HepG2 (cell line): ENCODE data around the gene XCL2. TPM values are rescaled to one million over a fixed set of nuclear protein-coding genes. Genes with fewer than 3 reads are reported as not detected.
"Not testable (repeated sequence)": the region's sequence is repeated elsewhere in the genome, so short reads cannot be mapped to it uniquely, and the experiment has no call there.

Experiments
- ATAC-seq: fragments of 200-7000 bp; cut with Tn5 transposase; 3 replicates; pipeline ENCODE4 v1.9.1; 2020; ENCODE audit warnings: mild to moderate bottlenecking, moderate library complexity
- BruUV-seq: library from RNA; stranded (reverse); fragments of 400-500 nt; replicated peaks from 2 replicates; lab custom pipeline; 2021; lab: Mats Ljungman, UMichigan
- CTCF ChIA-PET: fragments of 300-600 bp; formaldehyde crosslinking; extraction: SDS; loops from one replicate; lab custom pipeline; 2021; ENCODE audit warnings: low total read pairs, inconsistent platforms, low intra/inter-chr PET ratio; lab: Yijun Ruan, JAX
- POLR2A ChIA-PET: fragments of 350-600 bp; sonication (Branson Sonifier 250); formaldehyde crosslinking; loops from one replicate; lab custom pipeline; 2020; ENCODE audit warnings: antibody characterized with exemption, inconsistent platforms; lab: Yijun Ruan, JAX
- DNase-seq: peaks from one replicate; pipeline ENCODE4 v3.0.0-alpha.2; 2015; ENCODE audit warnings: low spot score
- FAIRE-seq: peaks from 3 replicates; lab custom pipeline; 2011; peaks lifted over from hg19 to GRCh38; lab: Jason Lieb, UNC
- H2AFZ ChIP-seq: one replicate; pipeline ENCODE4 v1.6.1; 2011; ENCODE audit warnings: low read length, inconsistent platforms
- H3K27ac ChIP-seq: fragments of 300-600 bp; 3 replicates; pipeline ENCODE4 v1.8.0; 2011; ENCODE audit warnings: mixed run types, mild to moderate bottlenecking, mixed read lengths, low read length, inconsistent platforms; ENCODE audit not compliant: insufficient read depth; ENCODE audit errors: extremely low read length
- H3K27me3 ChIP-seq, 2 experiments: fragments of 200-600 bp in 1 of 2; 2 replicates in 1 of 2; 3 replicates in 1 of 2; pipeline versions ENCODE4 v1.6.0 to v1.8.0; 2011; ENCODE audit warnings: low read length in 2 of 2, mild to moderate bottlenecking in 2 of 2, moderate library complexity in 2 of 2, inconsistent platforms in 1 of 2; ENCODE audit not compliant: insufficient read depth in 2 of 2, control insufficient read depth in 1 of 2
- H3K36me3 ChIP-seq, 2 experiments: fragments of 200-600 bp in 1 of 2; replicated peaks in 1 of 2; 2 replicates in 1 of 2; 3 replicates in 1 of 2; pipeline versions ENCODE4 v1.5.1 to v1.8.0; 2011; ENCODE audit warnings: low read length in 2 of 2, inconsistent platforms in 1 of 2; ENCODE audit not compliant: insufficient read depth in 2 of 2, control insufficient read depth in 1 of 2
- H3K4me1 ChIP-seq: 2 replicates; pipeline ENCODE4 v1.5.1; 2012; ENCODE audit warnings: low read length, inconsistent platforms; ENCODE audit not compliant: insufficient read depth
- H3K4me2 ChIP-seq: 2 replicates; pipeline ENCODE4 v1.6.0; 2011; ENCODE audit warnings: low read depth, low read length, inconsistent platforms
- H3K4me3 ChIP-seq, 3 experiments: fragments of 200-600 bp in 1 of 3; sonication (generic), shearing (Covaris generic) in 1 of 3; replicated peaks in 1 of 3; 2 replicates each; pipeline ENCODE4 v1.5.1; 2011 to 2016; ENCODE audit warnings: low read length in 3 of 3, inconsistent platforms in 2 of 3, low read depth in 2 of 3, mild to moderate bottlenecking in 2 of 3, control low read depth in 1 of 3, mixed read lengths in 1 of 3; ENCODE audit not compliant: insufficient read depth in 1 of 3
- H3K79me2 ChIP-seq: one replicate; pipeline ENCODE4 v1.6.1; 2011; ENCODE audit warnings: low read length, inconsistent platforms; ENCODE audit not compliant: insufficient read depth
- H3K9ac ChIP-seq: 2 replicates; pipeline ENCODE4 v1.6.0; 2011; ENCODE audit warnings: mild to moderate bottlenecking, low read depth, low read length, inconsistent platforms; ENCODE audit not compliant: insufficient read depth
- H3K9me3 ChIP-seq: 2 replicates; pipeline ENCODE4 v1.5.1; 2012; ENCODE audit warnings: mild to moderate bottlenecking, low read length
- H4K20me1 ChIP-seq: 2 replicates; pipeline ENCODE4 v1.6.0; 2011; ENCODE audit warnings: inconsistent platforms, mild to moderate bottlenecking, low read length, moderate library complexity; ENCODE audit not compliant: insufficient read depth
- WGBS: methylation state at CpG from one replicate; pipeline ENCODE4 v1.1.6; 2017; ENCODE audit warnings: low lambda C conversion rate; 5-methylcytosine and 5-hydroxymethylcytosine counted together
- in situ Hi-C: cut with HindIII; loops from 2 replicates; pipeline ENCODE4 v1.10.0; 2017; ENCODE audit warnings: low pct_unique_long_range_greater_than_20kb; ENCODE audit not compliant: extremely low pct_ligation_motif_present
- intact Hi-C: fragments of 100-400 bp; cut with micrococcal nuclease; formaldehyde crosslinking; loops from one replicate; pipeline ENCODE4 v1.10.0; 2022; ENCODE audit not compliant: unreplicated experiment
- polyA plus RNA-seq, 8 experiments: library from polyadenylated mRNA; depleted of rRNA in 3 of 8; stranded (reverse) in 7 of 8; unstranded in 1 of 8; fragments of >200 nt; fragmentation: Illumina TruSeq in 4 of 8; extraction: Trizol in 4 of 8; gene quantifications; 2 replicates each; pipeline versions ENCODE4 v1.2.1 to v1.2.3, GENCODE V29; 2011 to 2016; ENCODE audit warnings: low read depth in 4 of 8, missing spikeins in 1 of 8, mixed read lengths in 1 of 8; ENCODE audit not compliant: insufficient read depth in 1 of 8
- total RNA-seq, 5 experiments: library from RNA; depleted of rRNA; stranded (reverse); fragments of >200 nt; fragmentation: Illumina TruSeq; extraction: Trizol; gene quantifications; 2 replicates each; pipeline ENCODE4 v1.2.3, GENCODE V29; 2016; ENCODE audit warnings: low read depth in 1 of 5

The XCL2 gene
- total and polyA plus RNA-seq, 2 of the 13 experiments (the other 11 are each of a cell fraction or from before 2014, with no cell fraction given): 0.50 TPM; not detected in 1

- H3K4me1 ChIP-seq, H3K4me2 ChIP-seq, H3K9ac ChIP-seq, H3K4me3 ChIP-seq, BruUV-seq, ATAC-seq, H3K9me3 ChIP-seq, H3K36me3 ChIP-seq, FAIRE-seq, DNase-seq, H2AFZ ChIP-seq, H4K20me1 ChIP-seq, H3K27ac ChIP-seq, CTCF ChIA-PET, H3K27me3 ChIP-seq, H3K79me2 ChIP-seq, POLR2A ChIA-PET, intact Hi-C loops: not testable (repeated sequence)
- in situ Hi-C loops: loop anchor here (10.0 kb wide), 1 partner anchor 236 kb away; no protein-coding TSS in a partner anchor
- 95% methylated on average over 7 of the region's 7 CpGs for WGBS
Observed at GRCh38 chr1:168580991-168581390, 37.2 kb upstream of the XCL2 start.

GRCh38 chr1:168580290-168580689 is 36.5 kb upstream of the XCL2 start:
- H3K79me2 ChIP-seq, H3K9ac ChIP-seq, H3K9me3 ChIP-seq, H3K27me3 ChIP-seq, H3K4me3 ChIP-seq, H3K4me2 ChIP-seq, DNase-seq, POLR2A ChIA-PET, BruUV-seq, H4K20me1 ChIP-seq, intact Hi-C loops, H3K36me3 ChIP-seq, H3K27ac ChIP-seq, FAIRE-seq, H2AFZ ChIP-seq, CTCF ChIA-PET, ATAC-seq, H3K4me1 ChIP-seq: not testable (repeated sequence)
- WGBS: 92% methylated on average over 2 of the region's 2 CpGs
- in situ Hi-C loops: loop anchor here (10.0 kb wide), 1 partner anchor 235 kb away; no protein-coding TSS in a partner anchor

- ATAC-seq, H2AFZ ChIP-seq, H3K79me2 ChIP-seq, in situ Hi-C loops, H3K4me2 ChIP-seq, CTCF ChIA-PET, DNase-seq, H3K9me3 ChIP-seq, H3K27me3 ChIP-seq, POLR2A ChIA-PET, H3K36me3 ChIP-seq, intact Hi-C loops, H4K20me1 ChIP-seq, H3K27ac ChIP-seq, BruUV-seq, H3K4me1 ChIP-seq, H3K9ac ChIP-seq, FAIRE-seq, H3K4me3 ChIP-seq: not testable (repeated sequence)
- 98% methylated on average over 2 of the region's 2 CpGs for WGBS
Observed at GRCh38 chr1:168578531-168579185, 34.9 kb upstream of the XCL2 start.

GRCh38 chr1:168576245-168576688 is 32.5 kb upstream of the XCL2 start, which contains the start of gene XCL1:
TSS of gene XCL1 (plus strand) at chr1:168576605. CDS start at chr1:168576638, 33 bp downstream.
- intact Hi-C loops, BruUV-seq, in situ Hi-C loops, H3K9ac ChIP-seq, H3K79me2 ChIP-seq, H3K9me3 ChIP-seq, H3K4me2 ChIP-seq, H2AFZ ChIP-seq, POLR2A ChIA-PET, H3K36me3 ChIP-seq, DNase-seq, H3K27me3 ChIP-seq, H3K4me1 ChIP-seq, ATAC-seq, H3K27ac ChIP-seq, H4K20me1 ChIP-seq, H3K4me3 ChIP-seq: not testable (repeated sequence)
- 98% methylated on average over 4 of the region's 6 CpGs for WGBS
- CTCF ChIA-PET: interaction anchor here (1.0 kb wide), 1 partner anchor 137 kb away, joined by 5 read pairs; no protein-coding TSS in a partner anchor
- FAIRE-seq: peak; percentile 8
